ENCODE measurements around the gene RCL1. TPM values are rescaled to one million over a fixed set of nuclear protein-coding genes. Genes with fewer than 3 reads are reported as not detected.

Gene RCL1
- total RNA-seq, 1 experiment from 2014 or later: 31.2 TPM

GRCh38 chr9:4784403-4784802 is 8.3 kb upstream of the RCL1 start:
- Histone ChIP-seq H3K27ac (ENCODE audit: low read depth, low read length, poor library complexity, severe bottlenecking) (no peak overlapping the region), H3K4me1 (ENCODE audit: insufficient read depth, low read length, poor library complexity, severe bottlenecking) (no peaks in the 10 kb centered on the region), H3K9me3 (ENCODE audit: low read depth, low read length, poor library complexity, severe bottlenecking) (no peaks in the 10 kb centered on the region), H3K27me3 (replicated peaks; ENCODE audit: insufficient read depth, low read depth, low read length, poor library complexity) (no peaks in the 10 kb centered on the region), H3K36me3 (ENCODE audit: insufficient read depth, low read length, poor library complexity, severe bottlenecking) (no peaks in the 10 kb centered on the region), H3K4me3 (ENCODE audit: low read depth, low read length, poor library complexity, severe bottlenecking) (no peak overlapping the region)
- DNase-seq (ENCODE audit: low spot score): no peak
- no TSS peak for BruUV-seq (replicated peaks)
- intact Hi-C loops (cut with micrococcal nuclease; ENCODE audit: unreplicated experiment): no loop called here
- no peak for TF ChIP-seq CTCF (conservative IDR thresholded peaks at IDR 0.05; ENCODE audit: low read depth, low read length)
- ChIA-PET CTCF (no interaction called here), POLR2A (ENCODE audit: low non-redundant PET) (interaction anchor here (0.6 kb wide), 1 partner anchor 844 kb away, joined by 5 read pairs; no protein-coding TSS in a partner anchor)

- POLR2A ChIA-PET (ENCODE audit: low non-redundant PET): no interaction called here
- no peak for TF ChIP-seq CTCF (conservative IDR thresholded peaks at IDR 0.05; ENCODE audit: low read depth, low read length)
- no peak for TF ChIP-seq EZH2 (IDR thresholded peaks at IDR 0.05; ENCODE audit: borderline replicate concordance, low read depth, low read length, poor library complexity, severe bottlenecking)
- CTCF ChIA-PET: no interaction called here
Observed at GRCh38 chr9:4786599-4786998, 6.1 kb upstream of the RCL1 start.

DNA sequence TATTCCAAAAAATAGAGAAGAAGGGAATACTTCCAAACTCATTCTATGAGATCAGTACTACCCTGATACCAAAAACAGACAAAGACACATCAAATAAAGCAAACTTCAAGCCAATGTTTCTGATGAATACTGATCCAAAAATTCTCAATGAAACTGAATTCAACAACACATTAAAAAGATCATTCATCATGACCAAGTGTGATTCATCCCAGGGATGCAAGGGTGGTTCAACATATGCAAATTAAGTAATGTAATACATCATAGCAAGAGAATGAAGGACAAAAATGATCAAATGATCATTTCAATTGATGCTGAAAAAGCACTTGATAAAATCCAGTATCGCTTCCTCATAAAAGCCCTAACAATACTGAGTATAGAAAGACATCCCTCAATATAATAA is 4.9 kb upstream of the RCL1 start:
- no peak overlapping the region for H3K27ac ChIP-seq (ENCODE audit: low read depth, low read length, poor library complexity, severe bottlenecking)
- H3K4me3 ChIP-seq (ENCODE audit: low read depth, low read length, poor library complexity, severe bottlenecking): no peak overlapping the region
- POLR2A ChIA-PET (ENCODE audit: low non-redundant PET): no interaction called here
- no peaks in the 10 kb centered on the region for H3K4me1 ChIP-seq (ENCODE audit: insufficient read depth, low read length, poor library complexity, severe bottlenecking)
- DNase-seq (ENCODE audit: low spot score): no peak
- CTCF ChIA-PET: no interaction called here
- TF ChIP-seq EZH2 (IDR thresholded peaks at IDR 0.05; ENCODE audit: borderline replicate concordance, low read depth, low read length, poor library complexity, severe bottlenecking): no peak
- TF ChIP-seq CTCF (conservative IDR thresholded peaks at IDR 0.05; ENCODE audit: low read depth, low read length): no peak
- H3K9me3 ChIP-seq (ENCODE audit: low read depth, low read length, poor library complexity, severe bottlenecking): no peaks in the 10 kb centered on the region
- BruUV-seq (replicated peaks): no TSS peak
- H3K27me3 ChIP-seq (replicated peaks; ENCODE audit: insufficient read depth, low read depth, low read length, poor library complexity): no peaks in the 10 kb centered on the region
- intact Hi-C loops (cut with micrococcal nuclease; ENCODE audit: unreplicated experiment): no loop called here
- no peaks in the 10 kb centered on the region for H3K36me3 ChIP-seq (ENCODE audit: insufficient read depth, low read length, poor library complexity, severe bottlenecking)

More at GRCh38 chr9:4786599-4786998, 6.1 kb upstream of the RCL1 start:
- intact Hi-C loops (cut with micrococcal nuclease; ENCODE audit: unreplicated experiment): no loop called here
- Histone ChIP-seq H3K27ac (ENCODE audit: low read depth, low read length, poor library complexity, severe bottlenecking) (no peak overlapping the region), H3K27me3 (replicated peaks; ENCODE audit: insufficient read depth, low read depth, low read length, poor library complexity) (no peaks in the 10 kb centered on the region), H3K9me3 (ENCODE audit: low read depth, low read length, poor library complexity, severe bottlenecking) (no peaks in the 10 kb centered on the region), H3K36me3 (ENCODE audit: insufficient read depth, low read length, poor library complexity, severe bottlenecking) (no peaks in the 10 kb centered on the region), H3K4me3 (ENCODE audit: low read depth, low read length, poor library complexity, severe bottlenecking) (no peak overlapping the region), H3K4me1 (ENCODE audit: insufficient read depth, low read length, poor library complexity, severe bottlenecking) (no peaks in the 10 kb centered on the region)
- BruUV-seq (replicated peaks): no TSS peak
- no peak for DNase-seq (ENCODE audit: low spot score)

All from A673 (cell line).